Fibroblast of peridontal ligament (primary cell): ENCODE measurements around the gene SLC41A1.
A peak's percentile ranks its signal among the peaks of the same experiment; 100 is the strongest.

Experiments
- DNase-seq: peaks from one replicate; pipeline ENCODE4 v3.0.0-alpha.2; 2010; ENCODE audit errors: extremely low read depth

The SLC41A1 gene

DNA sequence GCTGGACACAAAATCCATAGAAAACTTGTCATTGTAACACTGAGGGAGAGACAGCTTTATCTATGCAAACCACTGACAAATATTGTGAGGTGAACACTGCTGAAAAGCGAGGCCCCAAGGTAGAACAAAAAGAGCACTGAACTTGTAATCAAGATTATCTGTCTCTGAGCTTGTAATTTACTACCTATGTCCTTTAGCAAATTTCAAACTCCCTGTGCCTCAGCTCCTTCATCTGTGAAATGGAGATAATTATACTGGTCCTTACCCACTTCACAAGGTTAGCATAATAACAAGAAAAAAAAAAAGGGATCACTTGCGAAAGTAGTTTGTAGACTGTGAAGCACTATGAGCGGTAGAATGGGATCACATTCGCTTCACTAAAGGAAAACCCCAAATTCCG is 58.1 kb downstream of the SLC41A1 start:
- DNase-seq = no peak

DNA sequence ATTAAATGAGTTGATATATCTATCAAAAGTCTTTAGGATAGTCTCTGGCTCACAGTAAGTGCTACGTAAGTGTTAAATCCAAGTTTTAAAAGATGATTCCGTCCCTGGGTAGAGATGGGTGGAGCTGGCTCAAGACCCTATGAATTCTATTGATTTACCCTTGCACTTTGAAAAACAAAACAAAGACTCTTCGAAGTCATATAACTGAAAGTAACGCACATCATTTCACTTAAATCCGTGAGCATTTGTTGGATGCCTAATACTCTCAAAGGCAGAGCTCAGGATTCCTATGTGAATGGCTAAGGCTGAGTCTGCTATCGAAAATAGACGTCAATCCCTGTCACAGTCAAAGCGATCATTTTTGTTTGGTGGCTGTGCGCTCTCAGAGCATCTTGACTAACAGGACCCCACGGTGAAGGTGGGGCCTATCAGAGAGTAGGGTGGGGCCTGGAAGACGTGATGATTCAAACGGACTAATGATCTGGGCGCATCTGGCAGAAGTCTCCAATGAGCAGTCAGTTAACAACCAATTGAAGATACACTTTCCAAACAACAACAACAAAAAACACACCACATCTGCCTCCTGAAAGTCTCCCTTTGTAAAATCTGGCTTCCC is 61.9 kb downstream of the SLC41A1 start:
- no peak for DNase-seq

DNA sequence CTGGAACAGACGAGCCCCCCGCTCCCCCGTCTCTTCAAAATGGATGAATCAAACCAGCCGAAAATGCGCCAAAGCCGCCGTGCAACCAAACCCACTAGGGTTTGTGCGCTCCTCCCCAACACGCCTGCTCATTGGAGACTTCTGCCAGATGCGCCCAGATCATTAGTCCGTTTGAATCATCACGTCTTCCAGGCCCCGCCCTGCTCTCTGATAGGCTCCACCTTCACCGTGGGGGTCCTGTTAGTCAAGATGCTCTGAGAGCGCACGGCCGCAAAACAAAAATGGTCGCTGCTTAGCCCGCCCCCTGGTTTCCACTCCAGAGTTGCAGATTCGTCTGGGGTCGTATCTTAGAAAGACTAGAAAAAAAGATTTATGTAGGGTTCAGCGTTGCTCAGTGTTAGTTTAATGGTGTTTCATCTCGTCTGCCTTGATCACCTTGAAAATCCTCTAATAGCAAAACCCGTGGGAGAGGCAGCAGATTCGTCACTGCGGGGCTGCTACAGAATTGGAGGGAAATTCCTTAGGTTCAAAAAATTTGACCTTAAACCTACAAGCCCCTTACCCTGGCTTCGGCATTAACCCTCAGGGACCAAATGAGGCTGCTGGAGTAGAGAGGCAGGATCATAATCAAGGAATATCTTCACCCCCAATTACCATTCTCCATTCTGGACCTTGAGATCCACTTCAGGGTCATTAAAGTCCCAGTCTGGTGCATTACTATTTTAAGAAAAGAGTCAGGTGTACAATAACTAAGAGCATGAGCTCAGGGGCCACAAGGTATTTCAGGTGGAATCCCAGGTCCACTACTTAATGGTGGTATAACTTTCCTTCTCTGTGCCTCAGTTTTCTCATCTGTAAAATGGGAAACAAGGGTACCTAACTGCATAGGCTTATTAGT is 62.6 kb downstream of the SLC41A1 start, which contains the start of gene NUCKS1:
NUCKS1 (minus strand) TSS at position 45 of the 898 bp plus-strand sequence. CDS start 209 bp downstream, outside the sequence.
- peak; percentile 99 for DNase-seq

- peak; percentile 87 for DNase-seq
These were observed 63.5 kb downstream of the SLC41A1 start for GRCh38 chr1:205749234-205750137.

DNA sequence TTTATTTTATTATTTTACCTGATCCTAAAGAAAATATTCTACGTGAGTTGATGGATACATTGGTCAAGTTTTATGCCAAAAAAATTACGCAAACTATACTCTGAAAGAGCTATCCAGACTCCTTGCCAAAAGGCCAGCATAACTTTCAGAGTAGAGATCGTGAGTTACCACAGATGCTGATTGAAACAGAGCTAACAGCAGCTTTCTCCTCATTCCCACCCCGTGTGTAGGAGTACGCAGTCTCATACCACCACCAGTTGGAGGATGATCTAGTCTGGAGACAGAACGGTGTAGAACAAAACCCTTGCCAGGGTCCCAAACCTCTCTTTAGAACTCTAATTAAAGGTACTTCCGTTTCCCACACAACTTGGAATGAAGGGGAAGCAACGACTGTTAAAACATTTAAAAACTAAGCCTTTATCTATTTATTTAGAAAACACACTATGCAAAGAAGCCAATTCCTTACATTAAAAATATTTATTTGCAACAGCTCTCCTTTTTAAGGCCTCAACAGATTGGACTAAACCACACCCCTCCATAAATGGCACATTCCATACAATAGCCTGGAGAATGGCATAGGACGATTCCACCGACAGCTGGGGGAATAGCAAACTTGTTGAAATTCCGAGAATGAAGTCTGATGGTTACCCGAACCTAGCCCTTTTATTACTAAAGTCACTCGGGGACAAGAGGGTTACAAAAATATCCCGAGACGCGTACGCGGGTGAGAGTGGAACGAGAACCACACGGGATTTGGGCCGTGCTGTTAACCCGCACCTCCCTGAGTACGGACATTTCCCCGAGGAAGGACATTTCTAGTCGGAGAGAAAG is 64.4 kb downstream of the SLC41A1 start:
- peak; percentile 85 for DNase-seq

DNA sequence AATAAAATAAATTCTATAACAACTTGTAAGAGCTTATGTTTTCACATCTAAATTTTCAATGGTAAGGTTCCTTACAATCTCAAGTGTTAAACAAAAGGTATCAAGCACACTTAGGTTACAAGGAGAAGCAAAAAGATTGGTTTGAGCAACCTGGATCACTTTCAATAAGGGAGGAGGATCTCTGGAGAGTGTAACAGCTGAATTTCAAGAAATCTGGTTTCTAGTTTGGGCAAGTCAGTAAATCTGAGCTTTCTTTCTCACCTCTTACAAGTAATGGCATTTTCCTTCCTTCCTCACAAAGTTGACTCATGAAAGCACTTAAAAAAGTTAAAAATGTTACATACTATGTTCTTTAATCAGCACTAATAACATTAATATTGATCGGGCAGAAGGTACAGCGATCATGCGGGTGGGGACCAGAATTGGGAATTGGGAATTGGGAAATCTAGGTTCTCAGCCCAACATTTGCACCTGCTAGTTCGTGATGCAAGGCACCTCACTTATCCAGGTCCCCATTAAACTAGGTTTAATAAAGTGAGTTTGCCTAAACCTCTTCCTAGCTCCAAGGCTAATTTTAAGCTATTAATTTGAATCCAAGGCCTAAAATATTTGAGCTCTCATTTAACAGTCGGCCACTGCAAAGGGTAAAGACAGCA is 66.1 kb downstream of the SLC41A1 start:
- DNase-seq = peak; percentile 37

- DNase-seq = no peak
These were observed 68.6 kb downstream of the SLC41A1 start for GRCh38 chr1:205744403-205744802.

DNA sequence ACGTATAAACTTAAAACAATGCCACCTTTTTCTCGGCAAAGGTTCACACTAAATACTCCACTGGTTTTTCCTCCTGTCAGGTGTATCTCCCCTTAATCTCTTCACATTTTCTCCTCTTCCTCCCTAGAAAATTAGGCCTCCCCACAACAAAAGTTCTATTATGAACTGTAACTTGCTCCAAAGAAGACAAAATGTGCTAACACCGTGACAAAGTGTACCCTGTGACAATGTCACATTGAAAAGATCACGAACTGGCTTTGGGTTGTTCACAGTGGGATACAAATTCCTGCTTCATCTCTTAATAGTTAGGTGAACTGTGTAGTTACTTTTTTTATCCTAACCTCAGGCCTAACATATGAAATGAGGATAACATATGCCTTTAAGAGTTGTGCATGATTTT is 69.0 kb downstream of the SLC41A1 start:
- no peak for DNase-seq

DNA sequence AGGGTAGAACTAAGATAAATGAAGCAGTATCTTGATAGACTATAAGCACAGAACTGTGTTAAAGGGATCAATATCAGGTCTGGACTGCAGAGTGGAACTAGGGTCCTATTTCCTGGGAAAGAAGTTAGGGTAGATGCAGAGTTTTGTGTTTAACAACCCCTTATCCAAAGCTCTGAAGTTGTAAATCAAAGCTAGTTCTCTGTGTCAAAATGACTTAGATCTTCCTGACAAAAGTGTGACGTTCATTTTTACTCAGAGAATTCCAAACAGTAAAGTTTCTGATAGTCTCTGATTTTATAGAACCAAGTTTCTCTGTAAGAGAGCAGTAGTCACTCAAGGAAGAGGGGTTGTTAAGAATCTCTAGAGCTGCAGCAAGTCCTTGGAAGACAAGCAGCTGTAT is 71.3 kb downstream of the SLC41A1 start:
- no peak for DNase-seq

DNA sequence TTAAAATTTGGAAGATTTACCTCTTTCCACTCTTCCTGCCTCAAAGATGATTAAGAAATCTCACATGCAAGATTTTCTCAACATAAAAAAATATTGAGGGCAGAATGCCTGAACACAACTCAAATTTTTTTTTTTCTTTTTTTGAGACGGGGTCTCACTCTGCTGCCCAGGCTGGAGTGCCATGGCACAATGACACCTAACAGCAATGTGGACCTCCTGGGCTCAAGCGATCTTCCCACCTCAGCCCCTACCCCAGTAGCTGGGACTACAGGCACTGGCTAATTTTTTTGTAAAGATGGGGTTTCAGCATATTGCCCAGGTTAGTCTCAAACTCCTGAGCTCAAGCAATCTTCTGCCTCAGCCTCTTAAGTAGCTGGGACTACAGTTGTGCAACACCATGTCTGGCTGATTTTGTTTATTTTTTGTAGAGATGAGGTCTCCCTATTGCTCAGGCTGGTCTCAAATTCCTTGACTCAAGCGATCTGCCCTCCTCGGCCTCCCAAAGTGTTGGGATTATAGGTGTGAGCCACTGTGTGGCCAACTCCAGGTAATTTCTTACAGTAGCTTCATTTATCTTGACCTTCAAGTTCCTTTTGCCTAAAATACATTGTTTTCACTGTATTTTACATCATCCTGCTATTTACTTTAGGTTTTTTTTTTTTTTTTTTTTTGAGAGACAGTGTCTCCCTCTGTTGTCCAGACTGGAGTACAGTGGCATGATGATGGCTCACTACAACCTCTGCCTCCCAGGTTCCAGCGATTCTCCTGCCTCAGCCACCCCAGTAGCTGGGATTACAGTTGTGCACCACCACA is 73.4 kb downstream of the SLC41A1 start:
- peak; percentile 94 for DNase-seq
